RKO (cell line): ENCODE measurements around the gene USP37.
"Not testable (repeated sequence)": the region's sequence is repeated elsewhere in the genome, so short reads cannot be mapped to it uniquely, and the experiment has no call there.

Experiments
- DNase-seq: peaks from one replicate; pipeline ENCODE4 v3.0.0-alpha.2; 2016; ENCODE audit warnings: low spot score

USP37 gene

GRCh38 chr2:218547978-218548377 lies 20.2 kb downstream of the USP37 start:
- no peak for DNase-seq

- DNase-seq: no peak
These were observed 20.6 kb downstream of the USP37 start for GRCh38 chr2:218547511-218547910.

GRCh38 chr2:218546012-218546411 lies 22.1 kb downstream of the USP37 start:
- no peak for DNase-seq

GRCh38 chr2:218540015-218540414 lies 28.1 kb downstream of the USP37 start:
- no peak for DNase-seq

- no peak for DNase-seq
These were observed 31.2 kb downstream of the USP37 start for GRCh38 chr2:218536804-218537494.

- no peak for DNase-seq
These were observed 38.2 kb downstream of the USP37 start for GRCh38 chr2:218529990-218530389.

GRCh38 chr2:218528409-218528808 lies 39.7 kb downstream of the USP37 start:
- not testable (repeated sequence) for DNase-seq

- DNase-seq: no peak
These were observed 44.5 kb downstream of the USP37 start for GRCh38 chr2:218523651-218524050.

- no peak for DNase-seq
These were observed 49.3 kb downstream of the USP37 start for GRCh38 chr2:218518876-218519275.

GRCh38 chr2:218517434-218518206 lies 50.5 kb downstream of the USP37 start:
- no peak for DNase-seq

- DNase-seq: peak; percentile 21
These were observed 51.5 kb downstream of the USP37 start for GRCh38 chr2:218516614-218517013.

- DNase-seq: no peak
These were observed 54.5 kb downstream of the USP37 start for GRCh38 chr2:218513676-218514075.

- DNase-seq: no peak
These were observed 59.9 kb downstream of the USP37 start for GRCh38 chr2:218508299-218508698.

- no peak for DNase-seq
These were observed 62.3 kb downstream of the USP37 start for GRCh38 chr2:218505754-218506371.

GRCh38 chr2:218501665-218502064 lies 66.5 kb downstream of the USP37 start:
- DNase-seq: no peak

GRCh38 chr2:218500501-218501060 lies 67.6 kb downstream of the USP37 start:
- DNase-seq: no peak

GRCh38 chr2:218485986-218486667 lies 82.0 kb downstream of the USP37 start:
- no peak for DNase-seq

- no peak for DNase-seq
These were observed 85.5 kb downstream of the USP37 start for GRCh38 chr2:218482651-218483050.

- no peak for DNase-seq
These were observed 88.6 kb downstream of the USP37 start for GRCh38 chr2:218479595-218479994.

GRCh38 chr2:218478544-218478943 lies 89.6 kb downstream of the USP37 start:
- no peak for DNase-seq

GRCh38 chr2:218477247-218477646 lies 90.9 kb downstream of the USP37 start:
- DNase-seq: no peak

GRCh38 chr2:218476676-218477075 lies 91.5 kb downstream of the USP37 start:
- no peak for DNase-seq
